ENCODE data around the gene ERO1B.
"Not testable (repeated sequence)": the region's sequence is repeated elsewhere in the genome, so short reads cannot be mapped to it uniquely, and the experiment has no call there.

The ERO1B gene
- total RNA-seq: 5.4 to 23.3 (median 8.4) reads per million in 18 experiments

GRCh38 chr1:236281654-236282424, at the start of gene ERO1B:
Gene ERO1B (minus strand): TSS chr1:236281958. CDS start chr1:236281783, 175 bp downstream.
- peak; percentile 94 to 97 for DNase-seq

GRCh38 chr1:236331412-236331811, 49.7 kb upstream of the ERO1B start:
- not testable (repeated sequence) for DNase-seq

- no peak for DNase-seq
Measured at GRCh38 chr1:236326432-236326831, 44.7 kb upstream of the ERO1B start.

- DNase-seq: no peak
Measured at GRCh38 chr1:236325567-236325966, 43.8 kb upstream of the ERO1B start.

GRCh38 chr1:236323819-236324411, 42.2 kb upstream of the ERO1B start:
- no peak for DNase-seq

- DNase-seq: no peak
Measured at GRCh38 chr1:236322566-236323409, 41.0 kb upstream of the ERO1B start.

- no peak for DNase-seq
Measured at GRCh38 chr1:236321101-236321500, 39.3 kb upstream of the ERO1B start.

- no peak for DNase-seq
Measured at GRCh38 chr1:236320671-236321070, 38.9 kb upstream of the ERO1B start.

- no peak for DNase-seq
Measured at GRCh38 chr1:236320214-236320613, 38.5 kb upstream of the ERO1B start.

GRCh38 chr1:236316437-236316836, 34.7 kb upstream of the ERO1B start:
- no peak for DNase-seq

- DNase-seq: no peak
Measured at GRCh38 chr1:236315518-236315917, 33.8 kb upstream of the ERO1B start.

GRCh38 chr1:236315092-236315491, 33.3 kb upstream of the ERO1B start:
- DNase-seq: no peak

- DNase-seq: not testable (repeated sequence)
Measured at GRCh38 chr1:236314050-236314449, 32.3 kb upstream of the ERO1B start.

GRCh38 chr1:236313427-236313826, 31.7 kb upstream of the ERO1B start:
- no peak for DNase-seq

GRCh38 chr1:236311040-236311439, 29.3 kb upstream of the ERO1B start:
- no peak for DNase-seq

- no peak for DNase-seq
Measured at GRCh38 chr1:236308827-236309226, 27.1 kb upstream of the ERO1B start.

- no peak for DNase-seq
Measured at GRCh38 chr1:236307435-236307834, 25.7 kb upstream of the ERO1B start.

GRCh38 chr1:236304682-236305081, 22.9 kb upstream of the ERO1B start:
- DNase-seq: no peak

GRCh38 chr1:236303675-236304074, 21.9 kb upstream of the ERO1B start:
- DNase-seq: no peak

GRCh38 chr1:236302941-236303340, 21.2 kb upstream of the ERO1B start:
- DNase-seq: no peak

GRCh38 chr1:236301958-236302335, 20.2 kb upstream of the ERO1B start:
- no peak for DNase-seq

- no peak for DNase-seq
Measured at GRCh38 chr1:236301080-236301957, 19.6 kb upstream of the ERO1B start.
